Chondrocyte (in vitro differentiated cells): ENCODE results near the gene SLC34A3. TPM values are rescaled to one million over a fixed set of nuclear protein-coding genes. Genes with fewer than 3 reads are reported as not detected.

Experiments used
- DNase-seq: peaks from one replicate; pipeline ENCODE4 v3.0.0; 2021; ENCODE audit warnings: mixed read lengths, low spot score
- H3K27ac Mint-ChIP-seq: one replicate; pipeline ENCODE4 v1.8.0; 2021; ENCODE audit warnings: mild to moderate bottlenecking, moderate library complexity, mixed read lengths; ENCODE audit not compliant: unreplicated experiment
- H3K27me3 Mint-ChIP-seq: 2 replicates; pipeline ENCODE4 v1.8.0; 2021; ENCODE audit warnings: low read depth, mixed read lengths
- H3K36me3 Mint-ChIP-seq: 2 replicates; pipeline ENCODE4 v1.8.0; 2021; ENCODE audit warnings: low read depth, mixed read lengths
- H3K4me1 Mint-ChIP-seq: 2 replicates; pipeline ENCODE4 v1.8.0; 2021; ENCODE audit warnings: low read depth, mild to moderate bottlenecking, mixed read lengths
- H3K4me3 Mint-ChIP-seq: one replicate; pipeline ENCODE4 v1.8.0; 2021; ENCODE audit warnings: mild to moderate bottlenecking, moderate library complexity, mixed read lengths; ENCODE audit not compliant: unreplicated experiment
- H3K9me3 Mint-ChIP-seq: 2 replicates; pipeline ENCODE4 v1.8.0; 2021; ENCODE audit warnings: low read depth, mixed read lengths
- total RNA-seq: library from RNA; stranded (reverse); gene quantifications from 3 replicates; pipeline ENCODE4 v1.2.1, GENCODE V29; 2021
- TF ChIP-seq, protein P1 (sequence below): fragments of 200-600 bp; sonication (generic); IDR thresholded peaks from 2 replicates; pipeline ENCODE4 v1.5.0; 2021; ENCODE audit warnings: antibody characterized with exemption, mild to moderate bottlenecking, moderate library complexity

The SLC34A3 gene
- total RNA-seq, 1 donor from 2014 or later, result not detected

DNA sequence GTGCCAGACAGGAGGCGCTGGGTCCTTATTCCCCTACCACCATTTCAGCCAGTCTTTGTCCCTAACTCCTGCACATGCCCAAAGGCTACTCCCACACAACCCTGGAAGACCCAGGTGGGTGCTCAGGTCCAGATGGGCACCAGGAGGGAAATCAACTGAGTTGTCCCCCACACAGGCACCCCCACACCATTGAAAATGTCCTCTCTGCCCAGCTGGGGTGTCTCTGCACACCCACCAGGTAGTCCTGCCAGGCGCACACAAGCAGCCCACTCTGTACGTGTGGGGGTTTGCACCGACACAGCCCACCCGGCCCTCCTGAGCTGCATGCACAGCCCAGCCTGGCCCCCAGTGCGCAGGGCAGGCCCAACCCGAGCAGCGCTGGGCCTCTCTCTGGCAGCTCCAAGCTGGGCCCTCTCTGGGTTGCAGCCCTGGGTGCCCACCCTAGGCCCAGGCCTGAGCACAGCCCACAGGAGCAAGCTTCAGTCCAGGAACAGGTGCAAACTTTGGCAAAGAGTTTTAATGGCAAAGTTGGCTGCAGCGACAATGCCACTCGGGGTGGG lies 10.9 kb upstream of the SLC34A3 start:
- no peak overlapping the region for H3K27ac Mint-ChIP-seq
- H3K27me3 Mint-ChIP-seq, result no peaks in the 10 kb centered on the region
- H3K4me1 Mint-ChIP-seq, result peaks cover 14% of the 10 kb centered on the region
- peaks cover 2% of the 10 kb centered on the region for H3K36me3 Mint-ChIP-seq
- DNase-seq, result no peak
- H3K9me3 Mint-ChIP-seq, result no peaks in the 10 kb centered on the region
- TF ChIP-seq, protein P1, sequence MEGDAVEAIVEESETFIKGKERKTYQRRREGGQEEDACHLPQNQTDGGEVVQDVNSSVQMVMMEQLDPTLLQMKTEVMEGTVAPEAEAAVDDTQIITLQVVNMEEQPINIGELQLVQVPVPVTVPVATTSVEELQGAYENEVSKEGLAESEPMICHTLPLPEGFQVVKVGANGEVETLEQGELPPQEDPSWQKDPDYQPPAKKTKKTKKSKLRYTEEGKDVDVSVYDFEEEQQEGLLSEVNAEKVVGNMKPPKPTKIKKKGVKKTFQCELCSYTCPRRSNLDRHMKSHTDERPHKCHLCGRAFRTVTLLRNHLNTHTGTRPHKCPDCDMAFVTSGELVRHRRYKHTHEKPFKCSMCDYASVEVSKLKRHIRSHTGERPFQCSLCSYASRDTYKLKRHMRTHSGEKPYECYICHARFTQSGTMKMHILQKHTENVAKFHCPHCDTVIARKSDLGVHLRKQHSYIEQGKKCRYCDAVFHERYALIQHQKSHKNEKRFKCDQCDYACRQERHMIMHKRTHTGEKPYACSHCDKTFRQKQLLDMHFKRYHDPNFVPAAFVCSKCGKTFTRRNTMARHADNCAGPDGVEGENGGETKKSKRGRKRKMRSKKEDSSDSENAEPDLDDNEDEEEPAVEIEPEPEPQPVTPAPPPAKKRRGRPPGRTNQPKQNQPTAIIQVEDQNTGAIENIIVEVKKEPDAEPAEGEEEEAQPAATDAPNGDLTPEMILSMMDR, result no peak
- H3K4me3 Mint-ChIP-seq, result no peak overlapping the region

DNA sequence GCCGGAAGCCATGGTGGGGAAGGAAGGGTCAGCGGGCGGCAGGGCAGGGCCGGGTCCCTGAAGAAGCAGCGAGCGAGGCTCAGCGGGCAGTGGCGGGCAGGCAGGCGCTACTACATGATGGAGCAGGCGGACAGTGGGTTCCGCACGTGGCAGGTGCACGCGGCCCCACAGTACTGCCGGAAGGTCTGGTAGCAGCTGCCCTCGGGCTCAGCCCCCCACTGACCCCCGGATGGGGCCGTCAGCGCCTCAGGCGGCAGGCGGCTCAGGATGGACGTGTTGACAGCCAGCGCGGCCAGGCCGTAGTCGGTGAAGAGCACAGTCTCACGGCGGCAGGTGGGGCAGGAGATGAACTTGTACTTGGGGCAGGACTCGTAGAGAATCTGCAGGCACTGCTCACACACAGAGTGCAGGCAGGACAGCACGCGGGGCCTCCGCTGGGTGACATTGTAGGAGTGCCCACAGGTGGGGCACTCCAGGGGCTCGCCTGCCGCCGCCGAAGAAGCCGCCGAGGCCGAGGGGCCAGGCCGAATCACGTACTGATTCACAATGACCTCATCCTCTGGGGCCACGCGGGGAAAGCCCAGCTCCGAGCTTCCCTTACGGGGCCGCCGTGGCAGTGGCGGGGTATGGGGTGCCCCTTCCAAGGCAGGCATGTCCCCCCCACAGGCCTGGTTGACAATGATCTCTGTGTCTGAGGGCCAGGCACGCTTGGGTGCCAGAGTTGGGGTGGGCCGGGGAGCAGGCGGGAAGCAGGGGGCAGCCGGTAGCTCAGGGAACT lies 10.2 kb upstream of the SLC34A3 start:
- Mint-ChIP-seq H3K9me3 (no peaks in the 10 kb centered on the region), H3K4me3 (peak overlapping the region; percentile 2), H3K27me3 (no peaks in the 10 kb centered on the region), H3K36me3 (peaks cover under 1% of the 10 kb centered on the region), H3K4me1 (peaks cover 14% of the 10 kb centered on the region), H3K27ac (no peak overlapping the region)
- DNase-seq, result no peak
- TF ChIP-seq, protein P1, result no peak

DNA sequence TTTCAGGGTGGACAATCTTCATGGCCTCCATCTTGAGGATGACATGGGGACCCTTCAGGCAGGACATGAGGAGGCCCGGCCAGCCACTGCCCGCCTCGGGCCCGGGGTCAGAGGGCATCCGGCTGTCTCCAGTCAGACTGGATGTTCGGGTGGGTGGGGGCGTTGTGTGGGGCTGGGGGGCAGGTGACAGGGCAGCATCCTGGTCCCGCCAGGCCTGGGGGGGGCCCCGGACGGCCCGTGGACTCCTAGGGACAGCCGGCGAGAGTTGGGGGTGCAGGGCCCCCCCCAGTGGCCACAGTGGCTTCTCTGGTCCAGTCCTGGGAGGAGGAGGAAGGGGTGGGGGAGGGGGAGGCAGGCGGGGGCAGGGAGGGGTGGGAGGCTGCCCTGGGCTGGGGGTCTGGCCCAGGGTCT lies 9.6 kb upstream of the SLC34A3 start:
- Mint-ChIP-seq H3K36me3 (no peaks in the 10 kb centered on the region), H3K4me1 (peaks cover 14% of the 10 kb centered on the region), H3K27me3 (no peaks in the 10 kb centered on the region), H3K9me3 (no peaks in the 10 kb centered on the region), H3K4me3 (no peak overlapping the region), H3K27ac (no peak overlapping the region)
- DNase-seq, result no peak
- TF ChIP-seq, protein P1, result no peak

DNA sequence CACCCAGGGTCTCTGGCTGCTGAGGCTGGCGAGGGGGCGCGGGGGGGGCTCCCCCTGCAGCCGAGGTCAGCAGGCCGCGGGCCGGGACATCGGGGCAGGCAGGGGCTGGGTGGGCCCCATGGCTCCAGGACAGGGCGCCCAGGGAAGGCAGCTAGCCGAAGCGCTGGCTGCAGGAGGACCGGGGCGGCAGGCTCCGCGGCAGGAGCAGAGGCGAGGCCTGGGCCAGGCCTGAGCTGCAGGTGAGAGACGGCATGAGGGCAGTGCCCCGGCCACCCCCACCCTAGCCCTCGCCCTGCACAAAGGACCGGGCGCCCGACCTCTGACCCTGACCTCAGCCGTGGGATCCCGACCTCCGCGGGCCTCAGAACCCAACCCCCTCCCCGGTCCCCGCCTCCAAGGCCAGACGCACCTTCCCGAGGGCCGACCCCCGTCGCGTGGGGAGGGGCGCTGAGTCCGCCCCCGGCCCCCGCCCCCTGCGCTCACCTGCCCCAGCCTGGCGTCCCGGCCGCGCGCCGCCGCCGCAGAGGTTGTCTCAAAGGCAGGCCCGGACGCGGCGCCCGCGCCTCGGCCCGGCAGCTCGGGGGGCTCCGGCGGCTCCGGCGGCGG lies 9.1 kb upstream of the SLC34A3 start:
- no peak for DNase-seq
- no peak overlapping the region for H3K4me3 Mint-ChIP-seq
- H3K9me3 Mint-ChIP-seq, result no peaks in the 10 kb centered on the region
- no peaks in the 10 kb centered on the region for H3K27me3 Mint-ChIP-seq
- H3K36me3 Mint-ChIP-seq, result no peaks in the 10 kb centered on the region
- H3K4me1 Mint-ChIP-seq, result peaks cover 14% of the 10 kb centered on the region
- TF ChIP-seq, protein P1, result no peak
- no peak overlapping the region for H3K27ac Mint-ChIP-seq

DNA sequence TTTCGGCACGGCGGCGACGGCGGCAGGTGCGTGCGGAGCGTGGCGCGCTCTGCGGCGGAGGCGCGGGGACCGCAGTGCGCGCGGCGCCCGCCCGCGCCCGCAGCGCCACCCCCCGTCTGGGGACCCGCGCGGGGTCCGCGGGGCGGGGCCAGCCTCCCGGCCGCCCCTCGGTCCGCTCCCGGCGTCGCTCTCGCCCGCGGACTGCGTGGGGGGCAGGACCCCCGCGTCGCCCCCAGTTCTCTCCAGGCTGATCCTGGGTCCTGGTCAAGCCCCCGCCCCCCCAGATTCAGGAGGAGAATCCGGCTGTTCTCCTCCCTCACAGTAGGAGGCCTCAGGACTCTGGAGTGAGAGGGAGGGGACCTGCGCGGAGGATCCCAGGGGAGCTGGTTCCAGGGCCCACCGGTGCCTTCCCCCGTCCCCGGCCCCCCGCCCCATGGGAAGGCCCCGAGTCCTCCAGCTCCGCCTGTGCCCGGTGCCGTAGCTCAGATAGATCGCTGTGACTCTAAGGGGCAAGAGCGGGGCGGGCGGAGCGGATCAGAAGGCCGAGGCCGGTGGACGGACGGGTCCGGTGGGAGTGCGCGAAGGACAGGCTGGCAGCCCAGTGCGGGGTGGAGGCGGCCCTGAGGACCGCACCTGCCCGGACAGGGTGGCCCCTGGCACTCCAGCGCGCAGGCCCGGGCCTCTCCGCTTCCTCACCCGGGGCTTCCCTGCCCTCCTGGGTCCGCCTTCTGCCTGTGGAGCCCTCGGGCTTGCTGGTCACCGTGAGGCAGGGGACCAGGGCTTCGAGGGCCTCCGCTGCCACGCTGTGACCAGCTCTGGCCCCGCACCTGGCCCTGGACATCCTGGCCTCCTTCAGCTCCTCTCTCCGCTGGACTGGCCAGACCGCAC lies 8.3 kb upstream of the SLC34A3 start, which contains the start of gene RNF208:
RNF208 (minus strand) TSS at position 51 of the 888 bp plus-strand sequence. CDS start 1,028 bp downstream, outside the sequence.
- TF ChIP-seq, protein P1, result no peak
- Mint-ChIP-seq H3K27me3 (no peaks in the 10 kb centered on the region), H3K27ac (peak within 1 kb of the TSS; percentile 45), H3K4me1 (peaks cover 17% of the 10 kb centered on the region), H3K9me3 (no peaks in the 10 kb centered on the region), H3K36me3 (no peaks in the 10 kb centered on the region), H3K4me3 (peak within 1 kb of the TSS; percentile 70)
- DNase-seq, result no peak
